ENCODE measurements around the gene MACC1. TPM values are rescaled to one million over a fixed set of nuclear protein-coding genes. Genes with fewer than 3 reads are reported as not detected.
"Not testable (repeated sequence)": the region's sequence is repeated elsewhere in the genome, so short reads cannot be mapped to it uniquely, and the experiment has no call there.

MACC1 gene
- total RNA-seq, 2 experiments from 2014 or later = 0.05 to 0.09 TPM

DNA sequence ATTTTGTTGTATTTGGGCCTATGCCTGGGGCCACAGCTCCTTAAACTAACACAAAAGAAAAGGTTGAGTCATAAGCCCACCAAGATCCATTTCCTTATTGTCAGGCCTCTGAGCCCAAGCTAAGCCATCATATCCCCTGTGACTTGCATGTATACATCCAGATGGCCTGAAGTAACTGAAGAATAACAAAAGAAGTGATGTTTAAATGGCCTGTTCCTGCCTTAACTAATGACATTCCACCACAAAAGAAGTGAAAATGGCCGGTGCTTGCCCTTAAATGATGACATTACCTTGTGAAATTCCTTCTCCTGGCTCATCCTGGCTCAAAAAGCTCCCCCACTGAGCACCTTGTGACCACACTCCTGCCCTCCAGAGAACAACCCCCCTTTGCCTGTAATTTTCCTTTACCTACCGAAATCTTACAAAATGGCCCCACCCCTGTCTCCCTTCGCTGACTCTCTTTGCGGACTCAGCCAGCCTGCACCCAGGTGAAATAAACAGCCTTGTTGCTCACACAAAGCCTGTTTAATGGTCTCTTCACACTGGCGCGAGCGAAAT, 96.5 kb downstream of the MACC1 start:
- CTCF ChIA-PET; H3K27ac Mint-ChIP-seq; H3K9me3 Mint-ChIP-seq (ENCODE audit: low read depth); H3K4me1 Mint-ChIP-seq; ATAC-seq; H3K36me3 Mint-ChIP-seq (ENCODE audit: low read depth); POLR2A ChIA-PET; intact Hi-C loops (cut with DNase I, micrococcal nuclease); H3K4me3 Mint-ChIP-seq; H3K27me3 Mint-ChIP-seq; DNase-seq: not testable (repeated sequence)

DNA sequence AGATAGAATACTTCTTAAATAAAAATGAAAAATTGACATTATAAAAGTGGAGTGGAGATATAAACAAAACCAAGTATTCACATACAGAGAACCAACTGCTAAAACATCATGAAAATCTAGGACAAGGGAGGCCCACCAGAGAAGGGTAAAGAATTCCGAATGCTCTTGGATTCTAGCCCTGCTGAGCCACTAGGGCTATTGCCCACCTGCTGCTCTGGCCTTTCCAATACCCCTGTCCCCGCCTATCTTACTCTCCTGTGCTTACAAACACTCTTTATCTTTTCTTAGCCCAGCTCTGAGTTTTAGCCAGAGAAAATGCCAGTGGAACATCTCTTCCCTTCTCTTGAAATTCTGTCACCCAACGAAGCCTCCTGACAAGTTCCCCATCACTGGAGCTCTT, 100.3 kb downstream of the MACC1 start:
- ATAC-seq (no peak), DNase-seq (no peak)
- H3K27me3 Mint-ChIP-seq = no peaks in the 10 kb centered on the region
- no peak overlapping the region for H3K27ac Mint-ChIP-seq
- no peak overlapping the region for H3K4me3 Mint-ChIP-seq
- no peaks in the 10 kb centered on the region for H3K36me3 Mint-ChIP-seq (ENCODE audit: low read depth)
- intact Hi-C loops (cut with DNase I, micrococcal nuclease) = no loop called here
- ChIA-PET CTCF (no interaction called here), POLR2A (no interaction called here)
- no peaks in the 10 kb centered on the region for H3K9me3 Mint-ChIP-seq (ENCODE audit: low read depth)
- peaks cover 17% of the 10 kb centered on the region for H3K4me1 Mint-ChIP-seq

DNA sequence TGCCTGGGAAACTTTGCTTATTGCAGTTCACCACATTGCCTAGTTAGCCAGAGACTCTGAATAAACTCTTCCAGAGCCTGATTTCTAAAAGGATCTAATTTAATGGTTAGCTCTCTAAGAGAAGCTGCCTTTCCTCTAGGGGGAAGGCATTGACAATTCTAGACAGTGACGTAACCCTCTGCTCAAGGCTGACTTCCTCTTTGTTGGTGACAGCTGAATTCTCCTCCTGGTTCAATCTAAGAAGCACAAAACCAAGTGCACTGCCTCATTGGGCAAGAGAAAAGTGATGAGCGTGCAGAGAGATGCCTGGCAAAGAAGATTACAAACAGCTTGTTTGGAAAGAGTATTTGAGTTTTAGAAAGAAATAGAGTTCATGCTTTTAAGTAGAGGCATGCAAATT, 102.7 kb downstream of the MACC1 start:
- H3K4me3 Mint-ChIP-seq = no peak overlapping the region
- no peaks in the 10 kb centered on the region for H3K27me3 Mint-ChIP-seq
- H3K27ac Mint-ChIP-seq = peak overlapping the region; percentile 60
- CTCF ChIA-PET = no interaction called here
- peaks cover 21% of the 10 kb centered on the region for H3K4me1 Mint-ChIP-seq
- no peak for DNase-seq
- H3K9me3 Mint-ChIP-seq (ENCODE audit: low read depth) = no peaks in the 10 kb centered on the region
- POLR2A ChIA-PET = no interaction called here
- no peaks in the 10 kb centered on the region for H3K36me3 Mint-ChIP-seq (ENCODE audit: low read depth)
- peak; percentile 53 for ATAC-seq
- intact Hi-C loops (cut with DNase I, micrococcal nuclease) = no loop called here

GRCh38 chr7:20113427-20114027, 103.7 kb downstream of the MACC1 start:
- H3K36me3 Mint-ChIP-seq (ENCODE audit: low read depth) = no peaks in the 10 kb centered on the region
- H3K27me3 Mint-ChIP-seq = no peaks in the 10 kb centered on the region
- H3K9me3 Mint-ChIP-seq (ENCODE audit: low read depth) = no peaks in the 10 kb centered on the region
- CTCF ChIA-PET = no interaction called here
- ATAC-seq (peak; percentile 32), DNase-seq (no peak)
- intact Hi-C loops (cut with DNase I, micrococcal nuclease) = no loop called here
- POLR2A ChIA-PET = no interaction called here
- no peak overlapping the region for H3K4me3 Mint-ChIP-seq
- H3K4me1 Mint-ChIP-seq = peaks cover 21% of the 10 kb centered on the region
- no peak overlapping the region for H3K27ac Mint-ChIP-seq

GRCh38 chr7:20112696-20113095, 104.5 kb downstream of the MACC1 start:
- POLR2A ChIA-PET = no interaction called here

DNA sequence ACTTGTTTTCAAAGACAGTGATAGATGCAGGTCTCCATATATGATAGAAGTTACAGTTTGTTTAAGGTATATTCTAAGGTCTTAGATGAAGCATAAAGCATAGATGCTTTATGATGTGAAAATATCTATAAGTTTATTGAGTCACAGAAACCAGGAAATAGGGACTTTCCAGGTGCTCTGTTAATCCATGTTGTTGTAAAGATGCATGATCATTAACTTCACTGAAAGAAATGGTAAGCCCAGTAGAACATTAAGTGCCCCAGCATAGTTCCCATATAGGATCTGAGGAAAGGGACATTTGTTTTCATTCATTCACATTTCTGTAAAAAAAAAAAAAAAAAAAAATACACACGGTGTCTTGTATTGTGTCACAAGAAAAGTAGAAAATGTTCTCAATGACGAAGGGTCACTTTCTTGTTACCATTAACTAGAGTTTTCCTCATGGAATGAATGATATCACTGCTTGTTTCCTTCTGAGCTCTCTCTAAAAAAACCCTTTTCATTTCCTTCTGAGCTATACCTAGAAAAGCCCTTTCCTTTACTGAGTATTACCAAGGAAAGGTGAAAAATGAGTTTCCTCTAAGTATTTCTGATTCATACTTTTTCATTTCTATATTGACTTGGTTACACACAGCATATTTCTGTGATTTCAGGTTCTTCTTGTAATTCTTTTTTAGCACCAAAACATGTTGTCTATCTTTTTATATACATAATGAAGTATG, 105.2 kb downstream of the MACC1 start:
- H3K4me3 Mint-ChIP-seq = no peak overlapping the region
- no peaks in the 10 kb centered on the region for H3K36me3 Mint-ChIP-seq (ENCODE audit: low read depth)
- ChIA-PET POLR2A (no interaction called here), CTCF (no interaction called here)
- peaks cover 21% of the 10 kb centered on the region for H3K4me1 Mint-ChIP-seq
- no peaks in the 10 kb centered on the region for H3K9me3 Mint-ChIP-seq (ENCODE audit: low read depth)
- DNase-seq (no peak), ATAC-seq (peak; percentile 75)
- intact Hi-C loops (cut with DNase I, micrococcal nuclease) = no loop called here
- no peaks in the 10 kb centered on the region for H3K27me3 Mint-ChIP-seq
- H3K27ac Mint-ChIP-seq = no peak overlapping the region

More at GRCh38 chr7:20112696-20113095, 104.5 kb downstream of the MACC1 start:
- Mint-ChIP-seq H3K4me3 (no peak overlapping the region), H3K27me3 (no peaks in the 10 kb centered on the region), H3K9me3 (ENCODE audit: low read depth) (no peaks in the 10 kb centered on the region), H3K27ac (no peak overlapping the region), H3K36me3 (ENCODE audit: low read depth) (no peaks in the 10 kb centered on the region), H3K4me1 (peaks cover 21% of the 10 kb centered on the region)
- intact Hi-C loops (cut with DNase I, micrococcal nuclease) = no loop called here
- no peak for DNase-seq
- CTCF ChIA-PET = no interaction called here
- no peak for ATAC-seq

DNA sequence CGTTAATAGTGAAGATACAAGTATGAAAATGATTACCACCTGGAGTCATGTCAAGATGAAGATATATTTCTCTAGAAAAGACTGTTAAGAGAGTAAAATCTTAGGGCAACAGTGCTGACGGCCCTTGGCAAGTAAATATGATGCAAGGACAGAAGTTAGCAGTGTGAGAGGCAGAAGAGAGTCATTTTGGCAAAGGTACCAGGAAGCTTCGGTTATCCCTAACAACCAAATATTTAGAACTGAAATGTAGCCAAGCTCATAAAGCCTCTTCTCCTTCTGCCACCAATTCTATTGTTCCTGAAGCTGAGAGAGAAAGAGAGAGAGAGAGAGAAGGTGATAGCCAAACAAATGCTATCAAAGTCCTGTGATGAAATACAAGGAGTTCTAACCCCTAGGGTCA, 109.6 kb downstream of the MACC1 start:
- no peak overlapping the region for H3K4me3 Mint-ChIP-seq
- H3K27me3 Mint-ChIP-seq = no peaks in the 10 kb centered on the region
- POLR2A ChIA-PET = no interaction called here
- peaks cover 1% of the 10 kb centered on the region for H3K9me3 Mint-ChIP-seq (ENCODE audit: low read depth)
- H3K36me3 Mint-ChIP-seq (ENCODE audit: low read depth) = no peaks in the 10 kb centered on the region
- ATAC-seq (no peak), DNase-seq (no peak)
- no peak overlapping the region for H3K27ac Mint-ChIP-seq
- CTCF ChIA-PET = no interaction called here
- H3K4me1 Mint-ChIP-seq = peaks cover 8% of the 10 kb centered on the region
- intact Hi-C loops (cut with DNase I, micrococcal nuclease) = no loop called here

- Mint-ChIP-seq H3K36me3 (ENCODE audit: low read depth) (no peaks in the 10 kb centered on the region), H3K27ac (no peak overlapping the region), H3K9me3 (ENCODE audit: low read depth) (peaks cover 1% of the 10 kb centered on the region), H3K4me3 (no peak overlapping the region), H3K4me1 (no peaks in the 10 kb centered on the region), H3K27me3 (no peaks in the 10 kb centered on the region)
- no peak for ATAC-seq
- POLR2A ChIA-PET = no interaction called here
- DNase-seq = no peak
- intact Hi-C loops (cut with DNase I, micrococcal nuclease) = no loop called here
- CTCF ChIA-PET = no interaction called here
These were observed 112.5 kb downstream of the MACC1 start for GRCh38 chr7:20104696-20105095.

DNA sequence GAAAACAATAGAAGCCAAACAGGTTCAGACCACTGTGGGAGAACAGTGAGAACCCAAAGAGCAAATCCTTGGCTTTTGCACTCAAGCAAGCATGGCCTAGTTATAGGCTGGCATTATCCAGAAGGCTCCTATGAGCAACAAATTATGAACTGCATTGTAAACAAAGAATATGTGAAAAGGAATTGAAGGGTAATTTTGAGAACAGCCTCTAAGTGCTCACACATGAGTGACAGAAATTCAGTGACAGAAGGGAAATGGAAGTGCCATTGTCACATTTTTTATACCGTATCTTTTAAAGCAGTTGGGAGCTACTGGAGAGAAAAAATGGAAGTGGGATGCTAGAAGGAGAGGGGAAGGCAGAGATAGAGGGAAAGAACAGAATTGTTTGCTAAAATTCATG, 114.2 kb downstream of the MACC1 start:
- H3K4me1 Mint-ChIP-seq = no peaks in the 10 kb centered on the region
- no peak for ATAC-seq
- no peak overlapping the region for H3K4me3 Mint-ChIP-seq
- no peak overlapping the region for H3K27ac Mint-ChIP-seq
- POLR2A ChIA-PET = no interaction called here
- no peaks in the 10 kb centered on the region for H3K36me3 Mint-ChIP-seq (ENCODE audit: low read depth)
- H3K9me3 Mint-ChIP-seq (ENCODE audit: low read depth) = peaks cover 1% of the 10 kb centered on the region
- CTCF ChIA-PET = no interaction called here
- no peak for DNase-seq
- intact Hi-C loops (cut with DNase I, micrococcal nuclease) = no loop called here
- no peaks in the 10 kb centered on the region for H3K27me3 Mint-ChIP-seq

GRCh38 chr7:20095862-20096261, 121.3 kb downstream of the MACC1 start:
- Mint-ChIP-seq H3K4me3 (no peak overlapping the region), H3K4me1 (no peaks in the 10 kb centered on the region), H3K9me3 (ENCODE audit: low read depth) (peaks cover 7% of the 10 kb centered on the region), H3K27me3 (no peaks in the 10 kb centered on the region), H3K27ac (no peak overlapping the region), H3K36me3 (ENCODE audit: low read depth) (no peaks in the 10 kb centered on the region)
- ChIA-PET CTCF (no interaction called here), POLR2A (interaction anchor here (0.6 kb wide), 1 partner anchor 133 kb away, joined by 4 read pairs; no protein-coding TSS in a partner anchor)
- intact Hi-C loops (cut with DNase I, micrococcal nuclease) = no loop called here
- DNase-seq (no peak), ATAC-seq (no peak)

DNA sequence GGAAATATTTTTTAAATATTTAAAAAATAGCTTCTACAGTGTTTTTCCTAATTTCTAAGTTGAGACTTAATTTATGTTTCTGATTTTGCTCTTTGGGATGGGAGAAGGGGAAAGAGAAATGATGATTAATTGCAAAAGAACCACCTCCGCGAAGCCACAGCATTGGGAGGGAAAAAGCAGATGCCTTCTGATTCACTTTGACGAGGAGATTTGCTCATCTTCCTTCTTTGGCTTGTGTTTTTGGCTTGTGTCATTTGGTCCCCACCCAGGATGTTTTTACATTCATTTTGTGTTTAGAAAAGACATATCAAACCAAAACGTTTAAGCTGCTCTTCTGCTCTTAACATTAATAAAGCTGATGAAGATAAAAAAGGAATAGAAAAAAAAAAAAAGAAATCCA, 121.7 kb downstream of the MACC1 start:
- Mint-ChIP-seq H3K4me3 (no peak overlapping the region), H3K36me3 (ENCODE audit: low read depth) (no peaks in the 10 kb centered on the region), H3K27ac (no peak overlapping the region), H3K27me3 (no peaks in the 10 kb centered on the region), H3K4me1 (no peaks in the 10 kb centered on the region), H3K9me3 (ENCODE audit: low read depth) (peaks cover 7% of the 10 kb centered on the region)
- ChIA-PET POLR2A (interaction anchor here (0.6 kb wide), 1 partner anchor 132 kb away, joined by 4 read pairs; no protein-coding TSS in a partner anchor), CTCF (no interaction called here)
- no peak for ATAC-seq
- DNase-seq = no peak
- intact Hi-C loops (cut with DNase I, micrococcal nuclease) = no loop called here

GRCh38 chr7:20089431-20089830, 127.8 kb downstream of the MACC1 start:
- Mint-ChIP-seq H3K27me3 (no peaks in the 10 kb centered on the region), H3K4me3 (no peak overlapping the region), H3K9me3 (ENCODE audit: low read depth) (peaks cover 7% of the 10 kb centered on the region), H3K36me3 (ENCODE audit: low read depth) (no peaks in the 10 kb centered on the region), H3K4me1 (no peaks in the 10 kb centered on the region), H3K27ac (no peak overlapping the region)
- DNase-seq = no peak
- CTCF ChIA-PET = interaction anchor here (0.7 kb wide), 1 partner anchor 8 kb away, joined by 3 read pairs; no protein-coding TSS in a partner anchor
- intact Hi-C loops (cut with DNase I, micrococcal nuclease) = no loop called here
- ATAC-seq = no peak
- POLR2A ChIA-PET = no interaction called here
